ENCODE results near the gene TP53I3.

The TP53I3 gene

GRCh38 chr2:24122366-24123194 lies 37.9 kb upstream of the TP53I3 start:
- ChIA-PET POLR2A (ENCODE audit: low non-redundant PET) (interaction anchor here (0.6 kb wide), 1 partner anchor 194 kb away, joined by 3 read pairs; no protein-coding TSS in a partner anchor), CTCF (interaction anchor here (0.6 to 0.7 kb wide), 2 partner anchors 32 to 38 kb away, joined by 4 to 6 read pairs; partner anchors contain the start of gene TP53I3)
- TF ChIP-seq, protein P1, sequence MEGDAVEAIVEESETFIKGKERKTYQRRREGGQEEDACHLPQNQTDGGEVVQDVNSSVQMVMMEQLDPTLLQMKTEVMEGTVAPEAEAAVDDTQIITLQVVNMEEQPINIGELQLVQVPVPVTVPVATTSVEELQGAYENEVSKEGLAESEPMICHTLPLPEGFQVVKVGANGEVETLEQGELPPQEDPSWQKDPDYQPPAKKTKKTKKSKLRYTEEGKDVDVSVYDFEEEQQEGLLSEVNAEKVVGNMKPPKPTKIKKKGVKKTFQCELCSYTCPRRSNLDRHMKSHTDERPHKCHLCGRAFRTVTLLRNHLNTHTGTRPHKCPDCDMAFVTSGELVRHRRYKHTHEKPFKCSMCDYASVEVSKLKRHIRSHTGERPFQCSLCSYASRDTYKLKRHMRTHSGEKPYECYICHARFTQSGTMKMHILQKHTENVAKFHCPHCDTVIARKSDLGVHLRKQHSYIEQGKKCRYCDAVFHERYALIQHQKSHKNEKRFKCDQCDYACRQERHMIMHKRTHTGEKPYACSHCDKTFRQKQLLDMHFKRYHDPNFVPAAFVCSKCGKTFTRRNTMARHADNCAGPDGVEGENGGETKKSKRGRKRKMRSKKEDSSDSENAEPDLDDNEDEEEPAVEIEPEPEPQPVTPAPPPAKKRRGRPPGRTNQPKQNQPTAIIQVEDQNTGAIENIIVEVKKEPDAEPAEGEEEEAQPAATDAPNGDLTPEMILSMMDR (conservative IDR thresholded peaks at IDR 0.05; ENCODE audit: low read depth) = no peak
- peak overlapping the region; percentile 72 for H3K27ac ChIP-seq
- DNase-seq (ENCODE audit: low spot score) = no peak

GRCh38 chr2:24121469-24121868 lies 36.8 kb upstream of the TP53I3 start:
- TF ChIP-seq, protein P1 (conservative IDR thresholded peaks at IDR 0.05; ENCODE audit: low read depth) = no peak
- CTCF ChIA-PET = interaction anchor here (0.7 kb wide), 1 partner anchor 297 kb away, joined by 3 read pairs; no protein-coding TSS in a partner anchor
- POLR2A ChIA-PET (ENCODE audit: low non-redundant PET) = no interaction called here
- no peak overlapping the region for H3K27ac ChIP-seq
- no peak for DNase-seq (ENCODE audit: low spot score)

- TF ChIP-seq, protein P1 (conservative IDR thresholded peaks at IDR 0.05; ENCODE audit: low read depth) = no peak
- ChIA-PET CTCF (interaction anchor here (0.7 kb wide), 1 partner anchor 296 kb away, joined by 3 read pairs; no protein-coding TSS in a partner anchor), POLR2A (ENCODE audit: low non-redundant PET) (no interaction called here)
- no peak overlapping the region for H3K27ac ChIP-seq
- no peak for DNase-seq (ENCODE audit: low spot score)
Observed at GRCh38 chr2:24121066-24121465, 36.4 kb upstream of the TP53I3 start.

DNA sequence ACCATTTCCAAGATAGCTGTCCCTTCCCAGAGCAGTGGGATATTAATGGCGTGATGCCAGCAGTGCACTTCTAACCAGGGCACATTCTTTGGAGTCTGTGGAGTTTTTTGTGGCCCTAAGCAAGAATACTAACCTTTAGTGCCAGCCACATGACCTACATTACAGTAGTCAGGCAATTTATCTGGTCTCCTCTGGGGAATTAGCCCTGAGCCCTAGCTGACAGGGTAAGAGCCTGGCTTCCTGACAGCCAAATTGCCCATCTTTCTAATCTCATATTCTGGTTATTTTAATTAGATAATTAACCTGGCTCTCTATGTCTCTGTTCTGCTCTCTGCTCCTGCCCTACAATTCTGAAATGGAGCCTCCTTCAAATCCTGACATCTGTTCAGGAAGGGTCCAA lies 33.3 kb upstream of the TP53I3 start:
- ChIA-PET POLR2A (ENCODE audit: low non-redundant PET) (no interaction called here), CTCF (no interaction called here)
- TF ChIP-seq, protein P1 (conservative IDR thresholded peaks at IDR 0.05; ENCODE audit: low read depth) = no peak
- H3K27ac ChIP-seq = no peak overlapping the region
- no peak for DNase-seq (ENCODE audit: low spot score)

DNA sequence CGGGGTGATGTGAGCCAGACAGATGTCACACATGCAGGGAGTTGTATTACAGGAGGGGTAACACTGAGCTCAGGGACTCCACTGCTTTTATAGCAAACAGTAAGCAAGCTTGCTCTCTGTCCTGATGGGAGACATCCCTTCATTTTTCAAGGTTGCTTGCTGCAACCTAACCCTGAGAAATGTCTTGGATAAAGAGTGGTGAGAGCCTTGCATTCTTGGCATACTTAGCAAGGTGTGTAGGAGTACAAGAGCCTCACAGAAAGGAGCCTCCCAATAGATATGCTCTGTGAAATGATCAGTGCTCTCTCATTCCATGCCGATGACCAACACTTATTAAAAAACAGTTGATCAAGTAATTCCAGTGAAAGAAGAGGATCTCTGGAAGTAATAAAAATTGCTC lies 30.4 kb upstream of the TP53I3 start:
- no peak overlapping the region for H3K27ac ChIP-seq
- CTCF ChIA-PET = no interaction called here
- POLR2A ChIA-PET (ENCODE audit: low non-redundant PET) = no interaction called here
- TF ChIP-seq, protein P1 (conservative IDR thresholded peaks at IDR 0.05; ENCODE audit: low read depth) = no peak
- no peak for DNase-seq (ENCODE audit: low spot score)

GRCh38 chr2:24111407-24111901 lies 26.8 kb upstream of the TP53I3 start:
- CTCF ChIA-PET = interaction anchor here (0.6 to 1.2 kb wide), 3 partner anchors 28 to 1111 kb away, joined by 3 to 6 read pairs (median 4); no protein-coding TSS in a partner anchor
- DNase-seq (ENCODE audit: low spot score) = peak; percentile 42
- H3K27ac ChIP-seq = no peak overlapping the region
- POLR2A ChIA-PET (ENCODE audit: low non-redundant PET) = no interaction called here
- TF ChIP-seq, protein P1 (conservative IDR thresholded peaks at IDR 0.05; ENCODE audit: low read depth) = no peak
